ENCODE results near the gene UTP25. TPM values are rescaled to one million over a fixed set of nuclear protein-coding genes. Genes with fewer than 3 reads are reported as not detected.

The UTP25 gene
- total RNA-seq, 1 experiment from 2014 or later, result 12.7 TPM

GRCh38 chr1:209878964-209879363, 51.2 kb downstream of the UTP25 start (continued):
- no peak for TF ChIP-seq EGR1 (IDR thresholded peaks at IDR 0.05; ENCODE audit: low read depth)
- no peak for TF ChIP-seq POLR2AphosphoS5 (IDR thresholded peaks at IDR 0.05; ENCODE audit: low read depth, low read length)
- TF ChIP-seq, protein P1, sequence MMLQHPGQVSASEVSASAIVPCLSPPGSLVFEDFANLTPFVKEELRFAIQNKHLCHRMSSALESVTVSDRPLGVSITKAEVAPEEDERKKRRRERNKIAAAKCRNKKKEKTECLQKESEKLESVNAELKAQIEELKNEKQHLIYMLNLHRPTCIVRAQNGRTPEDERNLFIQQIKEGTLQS (IDR thresholded peaks at IDR 0.05), result no peak

GRCh38 chr1:209879539-209879938, 51.8 kb downstream of the UTP25 start:
- H3K9me3 ChIP-seq (ENCODE audit: control insufficient read depth in 1 of 2, insufficient read depth in 1 of 2, low read depth in 1 of 2, low read length in 2 of 2), result no peaks in the 10 kb centered on the region
- no peak overlapping the region for H3K9ac ChIP-seq (ENCODE audit: low read length)
- no peak overlapping the region for H3K4me3 ChIP-seq (replicated peaks in 1 of 2; ENCODE audit: low read depth in 1 of 2, low read length in 2 of 2)
- H3K4me2 ChIP-seq (ENCODE audit: low read length), result no peak overlapping the region
- ChIA-PET POLR2A (no interaction called here), CTCF (no interaction called here), RAD21 (ENCODE audit: low non-redundant PET in 1 of 2, low total read pairs in 2 of 2, uncharacterized antibody in 2 of 2, unreplicated experiment in 2 of 2) (no interaction called here)
- DNase-seq (ENCODE audit: low read depth, low spot score), result no peak
- no peaks in the 10 kb centered on the region for H3K36me3 ChIP-seq (ENCODE audit: control insufficient read depth in 1 of 2, insufficient read depth in 2 of 2, low read length in 2 of 2)
- H3K79me2 ChIP-seq (ENCODE audit: insufficient read depth, low read length), result no peaks in the 10 kb centered on the region
- ATAC-seq, result no peak
- peaks cover 9% of the 10 kb centered on the region; the same call in 1 of the 2 replicates for H3K27me3 ChIP-seq (ENCODE audit: insufficient read depth, low read length)
- TF ChIP-seq SRF (IDR thresholded peaks at IDR 0.05; ENCODE audit: low read depth) (no peak), SP1 (IDR thresholded peaks at IDR 0.05; ENCODE audit: low read depth) (no peak), JUND (IDR thresholded peaks at IDR 0.05) (no peak), YY1 (IDR thresholded peaks at IDR 0.05; ENCODE audit: extremely low read depth, insufficient replicate concordance, low read depth, low read length) (no peak), SIN3A (IDR thresholded peaks at IDR 0.05; ENCODE audit: low read depth) (no peak), POLR2AphosphoS5 (IDR thresholded peaks at IDR 0.05; ENCODE audit: low read depth, low read length) (no peak), ZNF274 (IDR thresholded peaks at IDR 0.05; ENCODE audit: low read depth, low read length) (no peak)
- TF ChIP-seq, protein P2, sequence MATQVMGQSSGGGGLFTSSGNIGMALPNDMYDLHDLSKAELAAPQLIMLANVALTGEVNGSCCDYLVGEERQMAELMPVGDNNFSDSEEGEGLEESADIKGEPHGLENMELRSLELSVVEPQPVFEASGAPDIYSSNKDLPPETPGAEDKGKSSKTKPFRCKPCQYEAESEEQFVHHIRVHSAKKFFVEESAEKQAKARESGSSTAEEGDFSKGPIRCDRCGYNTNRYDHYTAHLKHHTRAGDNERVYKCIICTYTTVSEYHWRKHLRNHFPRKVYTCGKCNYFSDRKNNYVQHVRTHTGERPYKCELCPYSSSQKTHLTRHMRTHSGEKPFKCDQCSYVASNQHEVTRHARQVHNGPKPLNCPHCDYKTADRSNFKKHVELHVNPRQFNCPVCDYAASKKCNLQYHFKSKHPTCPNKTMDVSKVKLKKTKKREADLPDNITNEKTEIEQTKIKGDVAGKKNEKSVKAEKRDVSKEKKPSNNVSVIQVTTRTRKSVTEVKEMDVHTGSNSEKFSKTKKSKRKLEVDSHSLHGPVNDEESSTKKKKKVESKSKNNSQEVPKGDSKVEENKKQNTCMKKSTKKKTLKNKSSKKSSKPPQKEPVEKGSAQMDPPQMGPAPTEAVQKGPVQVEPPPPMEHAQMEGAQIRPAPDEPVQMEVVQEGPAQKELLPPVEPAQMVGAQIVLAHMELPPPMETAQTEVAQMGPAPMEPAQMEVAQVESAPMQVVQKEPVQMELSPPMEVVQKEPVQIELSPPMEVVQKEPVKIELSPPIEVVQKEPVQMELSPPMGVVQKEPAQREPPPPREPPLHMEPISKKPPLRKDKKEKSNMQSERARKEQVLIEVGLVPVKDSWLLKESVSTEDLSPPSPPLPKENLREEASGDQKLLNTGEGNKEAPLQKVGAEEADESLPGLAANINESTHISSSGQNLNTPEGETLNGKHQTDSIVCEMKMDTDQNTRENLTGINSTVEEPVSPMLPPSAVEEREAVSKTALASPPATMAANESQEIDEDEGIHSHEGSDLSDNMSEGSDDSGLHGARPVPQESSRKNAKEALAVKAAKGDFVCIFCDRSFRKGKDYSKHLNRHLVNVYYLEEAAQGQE (IDR thresholded peaks at IDR 0.05; ENCODE audit: low read depth), result no peak
- TF ChIP-seq, protein P3, sequence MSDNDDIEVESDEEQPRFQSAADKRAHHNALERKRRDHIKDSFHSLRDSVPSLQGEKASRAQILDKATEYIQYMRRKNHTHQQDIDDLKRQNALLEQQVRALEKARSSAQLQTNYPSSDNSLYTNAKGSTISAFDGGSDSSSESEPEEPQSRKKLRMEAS (IDR thresholded peaks at IDR 0.05), result no peak
- H3K4me1 ChIP-seq (ENCODE audit: control insufficient read depth in 1 of 2, insufficient read depth in 2 of 2, low read length in 2 of 2), result peaks cover 6 to 7% of the 10 kb centered on the region in 2 experiments
- no TSS peak for BruUV-seq (replicated peaks)
- H3K9me2 ChIP-seq (ENCODE audit: insufficient read depth), result no peaks in the 10 kb centered on the region
- H2AFZ ChIP-seq (ENCODE audit: low read depth, low read length, poor library complexity, severe bottlenecking), result no peak overlapping the region
- H3K27ac ChIP-seq (ENCODE audit: low read depth, low read length), result no peak overlapping the region
- no peaks in the 10 kb centered on the region for H4K20me1 ChIP-seq (ENCODE audit: insufficient read depth)
- intact Hi-C loops (cut with micrococcal nuclease), result no loop called here
